ENCODE measurements around the gene SDC4.
A peak's percentile ranks its signal among the peaks of the same experiment; 100 is the strongest.

The SDC4 gene

GRCh38 chr20:45343532-45344167 lies 4.6 kb downstream of the SDC4 start:
- no peak for DNase-seq (ENCODE audit: low spot score)

GRCh38 chr20:45342855-45343531 lies 5.2 kb downstream of the SDC4 start:
- DNase-seq (ENCODE audit: low spot score) = no peak

- peak; percentile 66 for DNase-seq (ENCODE audit: low spot score)
Measured at GRCh38 chr20:45341939-45342854, 6.0 kb downstream of the SDC4 start.

- no peak for DNase-seq (ENCODE audit: low spot score)
Measured at GRCh38 chr20:45341579-45341938, 6.7 kb downstream of the SDC4 start.

- DNase-seq (ENCODE audit: low spot score) = no peak
Measured at GRCh38 chr20:45340951-45341350, 7.3 kb downstream of the SDC4 start.

- DNase-seq (ENCODE audit: low spot score) = no peak
Measured at GRCh38 chr20:45340236-45340847, 7.9 kb downstream of the SDC4 start.

- DNase-seq (ENCODE audit: low spot score) = no peak
Measured at GRCh38 chr20:45339799-45340198, 8.4 kb downstream of the SDC4 start.

- no peak for DNase-seq (ENCODE audit: low spot score)
Measured at GRCh38 chr20:45339084-45339483, 9.1 kb downstream of the SDC4 start.

GRCh38 chr20:45338121-45339030 lies 9.8 kb downstream of the SDC4 start:
- DNase-seq (ENCODE audit: low spot score) = no peak

GRCh38 chr20:45337367-45338120 lies 10.7 kb downstream of the SDC4 start:
- no peak for DNase-seq (ENCODE audit: low spot score)

- DNase-seq (ENCODE audit: low spot score) = peak; percentile 56
Measured at GRCh38 chr20:45336530-45337366, 11.5 kb downstream of the SDC4 start.

GRCh38 chr20:45330476-45330875 lies 17.7 kb downstream of the SDC4 start:
- no peak for DNase-seq (ENCODE audit: low spot score)

GRCh38 chr20:45329497-45330319 lies 18.5 kb downstream of the SDC4 start:
- no peak for DNase-seq (ENCODE audit: low spot score)

- DNase-seq (ENCODE audit: low spot score) = no peak
Measured at GRCh38 chr20:45328451-45328850, 19.8 kb downstream of the SDC4 start.

- DNase-seq (ENCODE audit: low spot score) = no peak
Measured at GRCh38 chr20:45325371-45325770, 22.9 kb downstream of the SDC4 start.

GRCh38 chr20:45323731-45324130 lies 24.5 kb downstream of the SDC4 start:
- no peak for DNase-seq (ENCODE audit: low spot score)

GRCh38 chr20:45322952-45323383 lies 25.3 kb downstream of the SDC4 start:
- peak; percentile 87 for DNase-seq (ENCODE audit: low spot score)

- no peak for DNase-seq (ENCODE audit: low spot score)
Measured at GRCh38 chr20:45320948-45321595, 27.2 kb downstream of the SDC4 start.
